IMR-90 (cell line): Measurements from ENCODE around the gene ZNF618. TPM values are rescaled to one million over a fixed set of nuclear protein-coding genes. Genes with fewer than 3 reads are reported as not detected.

Experiments
- ATAC-seq: fragments of 200-7000 bp; cut with Tn5 transposase; 2 replicates; pipeline ENCODE4 v1.9.1; 2020; ENCODE audit warnings: low read depth, mild to moderate bottlenecking, moderate library complexity
- BruUV-seq: library from RNA; stranded (reverse); fragments of 400-500 nt; replicated peaks from 2 replicates; lab custom pipeline; 2021; lab: Mats Ljungman, UMichigan
- CTCF ChIA-PET: fragments of 300-600 bp; formaldehyde crosslinking; extraction: SDS; loops from one replicate; lab custom pipeline; 2021; ENCODE audit warnings: antibody characterized with exemption; lab: Yijun Ruan, JAX
- POLR2A ChIA-PET: fragments of 300-600 bp; sonication (Branson Sonifier 250); formaldehyde crosslinking; loops from one replicate; lab custom pipeline; 2022; ENCODE audit warnings: antibody characterized with exemption; ENCODE audit not compliant: unreplicated experiment; lab: Charles Lee
- DNase-seq: peaks from one replicate; pipeline ENCODE4 v3.0.0; 2013
- H2AFZ ChIP-seq: replicated peaks from 2 replicates; pipeline ENCODE3; 2013; ENCODE audit warnings: low read length, mild to moderate bottlenecking; ENCODE audit not compliant: poor library complexity
- H2AK5ac ChIP-seq: 2 replicates; pipeline ENCODE4 v1.6.1; 2013; ENCODE audit warnings: low read depth, low read length, inconsistent platforms
- H2AK9ac ChIP-seq: replicated peaks from 2 replicates; pipeline ENCODE3; 2013; ENCODE audit warnings: mild to moderate bottlenecking, low read depth, low read length, moderate library complexity; ENCODE audit not compliant: poor library complexity
- H2BK120ac ChIP-seq: 2 replicates; pipeline ENCODE4 v1.6.1; 2013; ENCODE audit warnings: low read depth, low read length, inconsistent platforms
- H2BK15ac ChIP-seq: 3 replicates; pipeline ENCODE4 v1.6.1; 2013; ENCODE audit warnings: low read depth, low read length, inconsistent platforms
- H2BK20ac ChIP-seq: 2 replicates; pipeline ENCODE4 v1.6.1; 2013; ENCODE audit warnings: low read depth, mild to moderate bottlenecking, inconsistent platforms, low read length, moderate library complexity
- H2BK5ac ChIP-seq: 2 replicates; pipeline ENCODE4 v1.6.1; 2013; ENCODE audit warnings: mild to moderate bottlenecking, low read depth, low read length, inconsistent platforms; ENCODE audit not compliant: poor library complexity, severe bottlenecking
- H3K14ac ChIP-seq: replicated peaks from 2 replicates; pipeline ENCODE4 v1.6.1; 2013; ENCODE audit warnings: low read depth, low read length, inconsistent platforms
- H3K18ac ChIP-seq: 2 replicates; pipeline ENCODE4 v1.6.1; 2013; ENCODE audit warnings: low read depth, low read length, control low read depth
- H3K23ac ChIP-seq: 2 replicates; pipeline ENCODE4 v1.6.1; 2013; ENCODE audit warnings: low read depth, low read length, inconsistent platforms
- H3K27ac ChIP-seq: 2 replicates; pipeline ENCODE4 v1.5.1; 2013; ENCODE audit warnings: mild to moderate bottlenecking, control low read depth, low read length; ENCODE audit not compliant: insufficient read depth
- H3K27me3 ChIP-seq: 2 replicates; pipeline ENCODE4 v1.6.1; 2013; ENCODE audit warnings: low read length; ENCODE audit not compliant: control insufficient read depth, insufficient read depth
- H3K36me3 ChIP-seq: 2 replicates; pipeline ENCODE4 v1.6.1; 2013; ENCODE audit warnings: low read length, mixed read lengths; ENCODE audit not compliant: control insufficient read depth, insufficient read depth
- H3K4ac ChIP-seq: 2 replicates; pipeline ENCODE4 v1.6.1; 2013; ENCODE audit warnings: low read depth, low read length, inconsistent platforms
- H3K4me1 ChIP-seq: 2 replicates; pipeline ENCODE4 v1.6.1; 2013; ENCODE audit warnings: low read length, mixed read lengths; ENCODE audit not compliant: control insufficient read depth, insufficient read depth
- H3K4me2 ChIP-seq: 2 replicates; pipeline ENCODE4 v1.6.1; 2013; ENCODE audit warnings: low read depth, mild to moderate bottlenecking, control low read depth, low read length, moderate library complexity
- H3K4me3 ChIP-seq: 2 replicates; pipeline ENCODE4 v1.5.1; 2013; ENCODE audit warnings: low read depth, mild to moderate bottlenecking, control low read depth, low read length, moderate library complexity; ENCODE audit not compliant: insufficient read depth
- H3K56ac ChIP-seq: 2 replicates; pipeline ENCODE4 v1.6.1; 2013; ENCODE audit warnings: low read length, inconsistent platforms; ENCODE audit not compliant: insufficient read depth; ENCODE audit errors: extremely low read depth
- H3K79me1 ChIP-seq, 2 experiments: 2 replicates each; pipeline ENCODE4 v1.6.1; 2013; ENCODE audit warnings: low read length in 2 of 2, inconsistent platforms in 1 of 2, low read depth in 1 of 2
- H3K9ac ChIP-seq: 2 replicates; pipeline ENCODE4 v1.6.1; 2013; ENCODE audit warnings: low read depth, low read length, control low read depth
- H3K9me1 ChIP-seq: 2 replicates; pipeline ENCODE4 v1.6.1; 2013; ENCODE audit warnings: low read length, inconsistent platforms; ENCODE audit not compliant: insufficient read depth
- H3K9me3 ChIP-seq: 2 replicates; pipeline ENCODE4 v1.6.1; 2013; ENCODE audit warnings: low read length; ENCODE audit not compliant: control insufficient read depth, insufficient read depth
- H4K20me1 ChIP-seq: 2 replicates; pipeline ENCODE4 v1.6.1; 2013; ENCODE audit warnings: low read length, inconsistent platforms; ENCODE audit not compliant: insufficient read depth
- H4K5ac ChIP-seq: 2 replicates; pipeline ENCODE4 v1.6.1; 2013; ENCODE audit warnings: mild to moderate bottlenecking, low read depth, low read length, control low read depth
- H4K8ac ChIP-seq, 2 experiments: 2 replicates each; pipeline ENCODE4 v1.6.1; 2013; ENCODE audit warnings: low read depth in 2 of 2, low read length in 2 of 2, control low read depth in 1 of 2, inconsistent platforms in 1 of 2
- H4K91ac ChIP-seq: 2 replicates; pipeline ENCODE4 v1.6.1; 2013; ENCODE audit warnings: low read depth, low read length, inconsistent platforms; ENCODE audit not compliant: insufficient read depth
- BHLHE40 ChIP-seq: fragments of 150-350 bp; IDR thresholded peaks from 2 replicates; pipeline ENCODE4 v1.6.1; 2016; ENCODE audit warnings: mild to moderate bottlenecking, low read depth, low read length
- CEBPB ChIP-seq: IDR thresholded peaks from 2 replicates; pipeline ENCODE4 v1.6.1; 2012; ENCODE audit warnings: low read depth, low read length, improper control_type of control experiment
- CHD1 ChIP-seq: IDR thresholded peaks from 2 replicates; pipeline ENCODE4 v1.6.1; 2012; ENCODE audit warnings: low read depth, low read length, improper control_type of control experiment
- FOS ChIP-seq: fragments of 150-350 bp; IDR thresholded peaks from 2 replicates; pipeline ENCODE4 v1.6.1; 2016; ENCODE audit warnings: low read depth, low read length
- MAFK ChIP-seq: IDR thresholded peaks from 2 replicates; pipeline ENCODE4 v1.6.1; 2012; ENCODE audit warnings: low read depth, low read length, improper control_type of control experiment
- MAZ ChIP-seq: IDR thresholded peaks from 2 replicates; pipeline ENCODE4 v1.6.1; 2012; ENCODE audit warnings: low read depth, mild to moderate bottlenecking, low read length, improper control_type of control experiment, moderate library complexity, borderline replicate concordance
- MXI1 ChIP-seq: IDR thresholded peaks from 2 replicates; pipeline ENCODE4 v1.6.1; 2012; ENCODE audit warnings: low read depth, mild to moderate bottlenecking, low read length, moderate library complexity, borderline replicate concordance
- NFE2L2 ChIP-seq: fragments of 150-350 bp; IDR thresholded peaks from 2 replicates; pipeline ENCODE4 v1.6.1; 2016; ENCODE audit warnings: low read depth, mild to moderate bottlenecking, low read length
- POLR2A ChIP-seq: IDR thresholded peaks from 2 replicates; pipeline ENCODE4 v1.6.1; 2012; ENCODE audit warnings: mild to moderate bottlenecking, low read depth, low read length
- RCOR1 ChIP-seq: IDR thresholded peaks from 2 replicates; pipeline ENCODE4 v1.6.1; 2012; ENCODE audit warnings: mild to moderate bottlenecking, low read length, improper control_type of control experiment; ENCODE audit not compliant: insufficient replicate concordance
- SMC3 ChIP-seq: fragments of 150-350 bp; IDR thresholded peaks from 2 replicates; pipeline ENCODE4 v1.6.1; 2016; ENCODE audit warnings: low read depth, mild to moderate bottlenecking, antibody characterized with exemption, low read length, moderate library complexity
- WGBS, 2 experiments: methylation state at CpG; one replicate each; pipeline versions ENCODE4 v1.1.5 to v1.1.7; 2013; ENCODE audit warnings: missing lambda C conversion rate in 2 of 2; ENCODE audit not compliant: insufficient read length in 1 of 2; ENCODE audit errors: extremely low coverage in 2 of 2; 5-methylcytosine and 5-hydroxymethylcytosine counted together
- dilution Hi-C: fragments of 300-500 bp; cut with HindIII; formaldehyde crosslinking; loops from one replicate; pipeline ENCODE4 v1.14.3; 2018; ENCODE audit warnings: low sequenced_read_pairs; ENCODE audit not compliant: unreplicated experiment
- in situ Hi-C: fragments of 300-500 bp; cut with MboI; formaldehyde crosslinking; loops from 3 replicates; pipeline ENCODE4 v1.14.3; 2019; ENCODE audit warnings: low sequenced_read_pairs, inconsistent platforms, mixed read lengths
- intact Hi-C: fragments of 100-400 bp; cut with micrococcal nuclease; formaldehyde crosslinking; loops from 2 replicates; pipeline ENCODE4 v1.10.0; 2022
- polyA plus RNA-seq, 3 experiments: library from polyadenylated mRNA; depleted of rRNA; stranded (reverse); fragments of >200 nt; gene quantifications; 2 replicates each; pipeline ENCODE4 v1.2.3, GENCODE V29; 2012; ENCODE audit warnings: low replicate concordance in 1 of 3
- total RNA-seq: library from RNA; depleted of rRNA; stranded (reverse); fragments of >200 nt; gene quantifications from 2 replicates; pipeline ENCODE4 v1.2.3, GENCODE V29; 2012
- TF ChIP-seq, protein P1 (sequence below): fragments of 150-350 bp; IDR thresholded peaks from 2 replicates; pipeline ENCODE4 v1.6.1; 2017; ENCODE audit warnings: mild to moderate bottlenecking, antibody characterized with exemption, low read length, low read depth
- TF ChIP-seq, protein P2 (sequence below): conservative IDR thresholded peaks from 2 replicates; pipeline ENCODE4 v1.5.1; 2012; ENCODE audit warnings: mild to moderate bottlenecking, low read depth, low read length, improper control_type of control experiment
- TF ChIP-seq, protein P3 (sequence below): fragments of 150-350 bp; IDR thresholded peaks from 2 replicates; pipeline ENCODE4 v1.6.1; 2016; ENCODE audit warnings: low read depth, mild to moderate bottlenecking, low read length, moderate library complexity, borderline replicate concordance

ZNF618 gene
- total and polyA plus RNA-seq, 2 of the 4 experiments (the other 2 are of a cell fraction): 8.2 to 9.4 TPM

DNA sequence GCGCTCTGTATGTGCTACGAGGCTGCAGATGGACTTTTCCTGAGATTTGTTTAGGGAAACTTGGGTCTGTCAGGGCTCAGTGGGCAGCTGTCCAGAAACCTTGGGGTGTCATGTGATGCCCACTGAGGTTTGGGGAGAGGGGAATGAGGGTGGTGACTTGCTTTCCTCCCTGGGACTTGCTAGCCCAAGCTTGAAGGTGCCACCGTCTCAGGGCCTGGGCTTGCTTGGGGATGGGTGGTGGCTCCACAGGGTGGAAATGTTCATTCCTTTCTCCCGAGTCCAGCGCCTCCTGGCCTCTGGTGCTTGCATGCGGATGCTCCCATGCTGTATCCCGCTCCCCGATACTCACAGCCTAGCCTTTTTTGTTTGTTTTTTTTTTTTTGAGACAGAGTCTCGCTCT is 33.3 kb downstream of the ZNF618 start:
- Histone ChIP-seq H3K4me3 (no peak overlapping the region), H4K8ac (no peak overlapping the region), H3K79me1 (peaks cover 60 to 91% of the 10 kb centered on the region in 2 experiments), H3K9me3 (no peaks in the 10 kb centered on the region), H3K4ac (no peak overlapping the region), H2AK9ac (no peak overlapping the region), H4K20me1 (peaks cover 54% of the 10 kb centered on the region), H4K91ac (no peak overlapping the region), H2BK20ac (no peak overlapping the region), H2BK5ac (no peak overlapping the region), H3K36me3 (no peaks in the 10 kb centered on the region; the same call in 1 of the 2 replicates), H3K56ac (no peak overlapping the region), H2BK15ac (no peak overlapping the region), H2BK120ac (no peak overlapping the region), H3K9ac (no peak overlapping the region), H2AK5ac (no peak overlapping the region), H3K18ac (no peak overlapping the region), H4K5ac (no peak overlapping the region), H3K27ac (no peak overlapping the region), H3K4me1 (peaks cover 12% of the 10 kb centered on the region), H3K9me1 (peaks cover 33% of the 10 kb centered on the region; the same call in 1 of the 2 replicates), H3K27me3 (no peaks in the 10 kb centered on the region), H3K23ac (no peak overlapping the region), H3K14ac (no peak overlapping the region), H3K4me2 (no peak overlapping the region), H2AFZ (no peak overlapping the region)
- 100% methylated on average over 1 of the region's 9 CpGs; no CpG with 5 or more reads in 1 of the 2 experiments for WGBS, 2 experiments
- dilution Hi-C loops: no loop called here
- in situ Hi-C loops: no loop called here
- ChIA-PET POLR2A (interaction anchor here (0.6 kb wide), 1 partner anchor 31 kb away, joined by 3 read pairs; no protein-coding TSS in a partner anchor), CTCF (interaction anchor here (0.7 kb wide), 1 partner anchor 51 kb away, joined by 5 read pairs; no protein-coding TSS in a partner anchor)
- no TSS peak for BruUV-seq
- DNase-seq (no peak), ATAC-seq (no peak)
- TF ChIP-seq, protein P1, sequence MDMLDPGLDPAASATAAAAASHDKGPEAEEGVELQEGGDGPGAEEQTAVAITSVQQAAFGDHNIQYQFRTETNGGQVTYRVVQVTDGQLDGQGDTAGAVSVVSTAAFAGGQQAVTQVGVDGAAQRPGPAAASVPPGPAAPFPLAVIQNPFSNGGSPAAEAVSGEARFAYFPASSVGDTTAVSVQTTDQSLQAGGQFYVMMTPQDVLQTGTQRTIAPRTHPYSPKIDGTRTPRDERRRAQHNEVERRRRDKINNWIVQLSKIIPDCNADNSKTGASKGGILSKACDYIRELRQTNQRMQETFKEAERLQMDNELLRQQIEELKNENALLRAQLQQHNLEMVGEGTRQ: no peak
- TF ChIP-seq SMC3 (no peak), MXI1 (no peak), CEBPB (no peak), MAZ (no peak), POLR2A (no peak), CHD1 (no peak), RCOR1 (no peak), NFE2L2 (no peak), BHLHE40 (no peak), MAFK (no peak), FOS (no peak)
- TF ChIP-seq, protein P2, sequence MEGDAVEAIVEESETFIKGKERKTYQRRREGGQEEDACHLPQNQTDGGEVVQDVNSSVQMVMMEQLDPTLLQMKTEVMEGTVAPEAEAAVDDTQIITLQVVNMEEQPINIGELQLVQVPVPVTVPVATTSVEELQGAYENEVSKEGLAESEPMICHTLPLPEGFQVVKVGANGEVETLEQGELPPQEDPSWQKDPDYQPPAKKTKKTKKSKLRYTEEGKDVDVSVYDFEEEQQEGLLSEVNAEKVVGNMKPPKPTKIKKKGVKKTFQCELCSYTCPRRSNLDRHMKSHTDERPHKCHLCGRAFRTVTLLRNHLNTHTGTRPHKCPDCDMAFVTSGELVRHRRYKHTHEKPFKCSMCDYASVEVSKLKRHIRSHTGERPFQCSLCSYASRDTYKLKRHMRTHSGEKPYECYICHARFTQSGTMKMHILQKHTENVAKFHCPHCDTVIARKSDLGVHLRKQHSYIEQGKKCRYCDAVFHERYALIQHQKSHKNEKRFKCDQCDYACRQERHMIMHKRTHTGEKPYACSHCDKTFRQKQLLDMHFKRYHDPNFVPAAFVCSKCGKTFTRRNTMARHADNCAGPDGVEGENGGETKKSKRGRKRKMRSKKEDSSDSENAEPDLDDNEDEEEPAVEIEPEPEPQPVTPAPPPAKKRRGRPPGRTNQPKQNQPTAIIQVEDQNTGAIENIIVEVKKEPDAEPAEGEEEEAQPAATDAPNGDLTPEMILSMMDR: no peak
- TF ChIP-seq, protein P3, sequence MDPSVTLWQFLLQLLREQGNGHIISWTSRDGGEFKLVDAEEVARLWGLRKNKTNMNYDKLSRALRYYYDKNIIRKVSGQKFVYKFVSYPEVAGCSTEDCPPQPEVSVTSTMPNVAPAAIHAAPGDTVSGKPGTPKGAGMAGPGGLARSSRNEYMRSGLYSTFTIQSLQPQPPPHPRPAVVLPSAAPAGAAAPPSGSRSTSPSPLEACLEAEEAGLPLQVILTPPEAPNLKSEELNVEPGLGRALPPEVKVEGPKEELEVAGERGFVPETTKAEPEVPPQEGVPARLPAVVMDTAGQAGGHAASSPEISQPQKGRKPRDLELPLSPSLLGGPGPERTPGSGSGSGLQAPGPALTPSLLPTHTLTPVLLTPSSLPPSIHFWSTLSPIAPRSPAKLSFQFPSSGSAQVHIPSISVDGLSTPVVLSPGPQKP: no peak
- intact Hi-C loops: no loop called here
